Measurements from ENCODE around the gene MVB12A. TPM values are rescaled to one million over a fixed set of nuclear protein-coding genes. Genes with fewer than 3 reads are reported as not detected.

Gene MVB12A
- total and polyA plus RNA-seq, 9 of the 15 experiments (the other 6 are each of a cell fraction or from before 2014, with no cell fraction given) = 1.2 to 46.2 (median 22.4) TPM

DNA sequence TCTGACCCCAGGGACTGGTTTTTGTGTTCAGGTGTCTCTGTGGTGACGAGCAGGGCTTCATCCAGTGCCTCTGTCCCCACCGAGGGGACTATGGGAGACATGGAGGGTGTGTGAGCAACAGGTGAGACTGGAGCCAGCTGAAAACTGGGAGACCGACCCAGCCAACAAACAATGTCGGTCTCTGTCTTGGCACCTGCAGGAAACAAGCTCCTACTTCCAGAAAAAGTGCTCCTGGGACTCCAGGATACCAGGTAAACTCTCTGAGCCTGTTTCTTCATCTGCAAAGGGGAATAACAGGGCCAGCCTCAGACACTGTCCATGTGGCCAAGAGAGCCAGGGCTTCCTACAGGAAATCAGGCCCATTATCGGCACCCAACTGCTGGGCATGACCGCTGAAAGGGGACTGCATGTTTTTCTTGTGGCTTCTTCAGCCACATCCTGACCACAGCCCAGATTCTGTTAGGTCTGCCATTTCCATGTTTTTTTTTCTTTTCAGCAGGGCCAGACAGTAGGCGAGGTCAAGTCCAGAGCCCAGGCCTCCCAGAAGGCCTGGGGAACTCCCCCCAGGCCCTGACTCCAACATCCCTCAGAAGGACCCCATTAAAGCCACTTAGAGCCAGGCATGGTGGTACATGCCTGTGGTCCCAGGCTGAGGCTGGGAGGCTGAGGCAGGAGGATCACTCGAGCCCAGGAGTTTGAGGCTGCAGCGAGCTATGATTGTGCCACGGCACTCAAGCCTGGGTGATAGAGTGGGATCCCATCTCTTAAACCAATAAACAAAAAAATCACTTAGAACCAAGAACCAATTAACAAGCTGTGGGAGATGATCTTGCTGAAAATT lies 13.6 kb upstream of the MVB12A start (continued):
- TF ChIP-seq PTTG1 (tag; IDR thresholded peaks at IDR 0.05; ENCODE audit: low read depth) (no peak), ZFP36 (IDR thresholded peaks at IDR 0.05; ENCODE audit: low read depth, low read length, partially characterized antibody) (no peak), MECOM (CRISPR knock-in tag; IDR thresholded peaks at IDR 0.05) (no peak), FOXJ2 (tag; IDR thresholded peaks at IDR 0.05) (no peak), ZEB2 (IDR thresholded peaks at IDR 0.05) (no peak), CHD1 (IDR thresholded peaks at IDR 0.05; ENCODE audit: low read length) (peak; percentile 66), ZNF431 (CRISPR knock-in tag; IDR thresholded peaks at IDR 0.05) (no peak), ZNF785 (CRISPR knock-in tag; IDR thresholded peaks at IDR 0.05) (no peak), ZKSCAN1 (IDR thresholded peaks at IDR 0.05; ENCODE audit: low read depth, low read length) (no peak), TGIF2 (CRISPR knock-in tag; IDR thresholded peaks at IDR 0.05) (no peak), ARNT (IDR thresholded peaks at IDR 0.05) (no peak), ZBTB17 (CRISPR knock-in tag; IDR thresholded peaks at IDR 0.05) (no peak), ZNF184 (CRISPR knock-in tag; IDR thresholded peaks at IDR 0.05) (no peak), SIN3A (IDR thresholded peaks at IDR 0.05; ENCODE audit: borderline replicate concordance in 2 of 2, control insufficient read depth in 1 of 2, low read depth in 2 of 2, low read length in 2 of 2) (peak in 1 of 2 experiments; percentile 1; a peak in 1 of 4 replicates), ZNF778 (CRISPR knock-in tag; IDR thresholded peaks at IDR 0.05) (no peak), ZNF347 (CRISPR knock-in tag; IDR thresholded peaks at IDR 0.05; ENCODE audit: low read depth) (no peak), SREBF1 (IDR thresholded peaks at IDR 0.05; ENCODE audit: borderline replicate concordance, low read depth, low read length) (no peak), ELF1 (tag; IDR thresholded peaks at IDR 0.05) (no peak)
- TF ChIP-seq, protein P1, sequence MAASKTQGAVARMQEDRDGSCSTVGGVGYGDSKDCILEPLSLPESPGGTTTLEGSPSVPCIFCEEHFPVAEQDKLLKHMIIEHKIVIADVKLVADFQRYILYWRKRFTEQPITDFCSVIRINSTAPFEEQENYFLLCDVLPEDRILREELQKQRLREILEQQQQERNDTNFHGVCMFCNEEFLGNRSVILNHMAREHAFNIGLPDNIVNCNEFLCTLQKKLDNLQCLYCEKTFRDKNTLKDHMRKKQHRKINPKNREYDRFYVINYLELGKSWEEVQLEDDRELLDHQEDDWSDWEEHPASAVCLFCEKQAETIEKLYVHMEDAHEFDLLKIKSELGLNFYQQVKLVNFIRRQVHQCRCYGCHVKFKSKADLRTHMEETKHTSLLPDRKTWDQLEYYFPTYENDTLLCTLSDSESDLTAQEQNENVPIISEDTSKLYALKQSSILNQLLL (CRISPR knock-in tag; IDR thresholded peaks at IDR 0.05; ENCODE audit: borderline replicate concordance) = no peak
- TF ChIP-seq, protein P2, sequence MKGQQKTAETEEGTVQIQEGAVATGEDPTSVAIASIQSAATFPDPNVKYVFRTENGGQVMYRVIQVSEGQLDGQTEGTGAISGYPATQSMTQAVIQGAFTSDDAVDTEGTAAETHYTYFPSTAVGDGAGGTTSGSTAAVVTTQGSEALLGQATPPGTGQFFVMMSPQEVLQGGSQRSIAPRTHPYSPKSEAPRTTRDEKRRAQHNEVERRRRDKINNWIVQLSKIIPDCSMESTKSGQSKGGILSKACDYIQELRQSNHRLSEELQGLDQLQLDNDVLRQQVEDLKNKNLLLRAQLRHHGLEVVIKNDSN (CRISPR knock-in tag; IDR thresholded peaks at IDR 0.05) = no peak
- TF ChIP-seq, protein P3, sequence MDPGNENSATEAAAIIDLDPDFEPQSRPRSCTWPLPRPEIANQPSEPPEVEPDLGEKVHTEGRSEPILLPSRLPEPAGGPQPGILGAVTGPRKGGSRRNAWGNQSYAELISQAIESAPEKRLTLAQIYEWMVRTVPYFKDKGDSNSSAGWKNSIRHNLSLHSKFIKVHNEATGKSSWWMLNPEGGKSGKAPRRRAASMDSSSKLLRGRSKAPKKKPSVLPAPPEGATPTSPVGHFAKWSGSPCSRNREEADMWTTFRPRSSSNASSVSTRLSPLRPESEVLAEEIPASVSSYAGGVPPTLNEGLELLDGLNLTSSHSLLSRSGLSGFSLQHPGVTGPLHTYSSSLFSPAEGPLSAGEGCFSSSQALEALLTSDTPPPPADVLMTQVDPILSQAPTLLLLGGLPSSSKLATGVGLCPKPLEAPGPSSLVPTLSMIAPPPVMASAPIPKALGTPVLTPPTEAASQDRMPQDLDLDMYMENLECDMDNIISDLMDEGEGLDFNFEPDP (CRISPR knock-in tag; IDR thresholded peaks at IDR 0.05) = no peak
- TF ChIP-seq, protein P4, sequence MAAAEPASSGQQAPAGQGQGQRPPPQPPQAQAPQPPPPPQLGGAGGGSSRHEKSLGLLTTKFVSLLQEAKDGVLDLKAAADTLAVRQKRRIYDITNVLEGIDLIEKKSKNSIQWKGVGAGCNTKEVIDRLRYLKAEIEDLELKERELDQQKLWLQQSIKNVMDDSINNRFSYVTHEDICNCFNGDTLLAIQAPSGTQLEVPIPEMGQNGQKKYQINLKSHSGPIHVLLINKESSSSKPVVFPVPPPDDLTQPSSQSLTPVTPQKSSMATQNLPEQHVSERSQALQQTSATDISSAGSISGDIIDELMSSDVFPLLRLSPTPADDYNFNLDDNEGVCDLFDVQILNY (CRISPR knock-in tag; IDR thresholded peaks at IDR 0.05) = 0 out of 2 replicates have a peak, but pooled peaks have one; percentile 6
- TF ChIP-seq, protein P5, sequence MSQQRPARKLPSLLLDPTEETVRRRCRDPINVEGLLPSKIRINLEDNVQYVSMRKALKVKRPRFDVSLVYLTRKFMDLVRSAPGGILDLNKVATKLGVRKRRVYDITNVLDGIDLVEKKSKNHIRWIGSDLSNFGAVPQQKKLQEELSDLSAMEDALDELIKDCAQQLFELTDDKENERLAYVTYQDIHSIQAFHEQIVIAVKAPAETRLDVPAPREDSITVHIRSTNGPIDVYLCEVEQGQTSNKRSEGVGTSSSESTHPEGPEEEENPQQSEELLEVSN (IDR thresholded peaks at IDR 0.05; ENCODE audit: borderline replicate concordance in 1 of 2, extremely low read depth in 1 of 2, insufficient read depth in 1 of 2, insufficient read length in 1 of 2, low read depth in 1 of 2, low read length in 1 of 2, poor library complexity in 1 of 2, severe bottlenecking in 1 of 2) = peak in 1 of 2 experiments; percentile 29
